H1 (cell line): ENCODE data around the gene CTPS2. TPM values are rescaled to one million over a fixed set of nuclear protein-coding genes. Genes with fewer than 3 reads are reported as not detected.

Experiments
- CTCF ChIA-PET: fragments of 300-600 bp; sonication (Branson Sonifier 250); formaldehyde crosslinking; loops from one replicate; lab custom pipeline; 2021; ENCODE audit not compliant: partially characterized antibody; lab: Charles Lee
- POLR2A ChIA-PET: fragments of 300-600 bp; sonication (Branson Sonifier 250); formaldehyde crosslinking; loops from one replicate; lab custom pipeline; 2021; ENCODE audit warnings: inconsistent platforms; ENCODE audit not compliant: partially characterized antibody; lab: Charles Lee
- DNase-seq, 2 experiments: peaks; one replicate each; pipeline versions ENCODE4 v3.0.0 to v3.0.0-alpha.2; 2010 to 2022; ENCODE audit warnings: low spot score in 2 of 2, low read depth in 1 of 2, mixed read lengths in 1 of 2
- FAIRE-seq: peaks from 2 replicates; lab custom pipeline; 2011; peaks lifted over from hg19 to GRCh38; lab: Jason Lieb, UNC
- H2AFZ ChIP-seq: 2 replicates; pipeline ENCODE4 v1.8.1; 2012; ENCODE audit warnings: low read length, inconsistent platforms
- H2AK5ac ChIP-seq: 2 replicates; pipeline ENCODE4 v1.6.1; 2013; ENCODE audit warnings: low read depth, low read length
- H2BK120ac ChIP-seq: replicated peaks from 2 replicates; pipeline ENCODE3; 2013; ENCODE audit warnings: low read depth, low read length, inconsistent platforms
- H2BK12ac ChIP-seq: 2 replicates; pipeline ENCODE4 v1.6.1; 2013; ENCODE audit warnings: low read depth, low read length
- H2BK15ac ChIP-seq: 2 replicates; pipeline ENCODE4 v1.6.1; 2013; ENCODE audit warnings: low read length
- H2BK20ac ChIP-seq: 2 replicates; pipeline ENCODE4 v1.6.1; 2013; ENCODE audit warnings: low read length
- H2BK5ac ChIP-seq: 2 replicates; pipeline ENCODE4 v1.6.1; 2013; ENCODE audit warnings: low read depth, low read length
- H3K14ac ChIP-seq: 2 replicates; pipeline ENCODE4 v1.6.1; 2013; ENCODE audit warnings: inconsistent platforms; ENCODE audit not compliant: insufficient read length
- H3K18ac ChIP-seq: 2 replicates; pipeline ENCODE4 v1.6.1; 2013; ENCODE audit warnings: low read length; ENCODE audit errors: extremely low read depth
- H3K23ac ChIP-seq: 2 replicates; pipeline ENCODE4 v1.6.1; 2013; ENCODE audit warnings: inconsistent platforms; ENCODE audit not compliant: insufficient read length
- H3K23me2 ChIP-seq: 2 replicates; pipeline ENCODE4 v1.6.1; 2013; ENCODE audit warnings: low read depth, low read length
- H3K27ac ChIP-seq: 2 replicates; pipeline ENCODE4 v1.6.1; 2011; ENCODE audit warnings: low read depth, low read length, inconsistent platforms
- H3K27me3 ChIP-seq, 4 experiments: replicated peaks in 1 of 4; 1 replicate in 1 of 4; 2 replicates in 3 of 4; pipeline versions ENCODE4 v1.6.1 to v1.8.1; 2011 to 2013; ENCODE audit warnings: low read length in 3 of 4, mild to moderate bottlenecking in 3 of 4, inconsistent platforms in 2 of 4, mixed read lengths in 2 of 4, moderate library complexity in 1 of 4; ENCODE audit not compliant: control insufficient read depth in 3 of 4, insufficient read depth in 3 of 4; ENCODE audit errors: extremely low read depth in 1 of 4
- H3K36me3 ChIP-seq, 4 experiments: 2 replicates each; pipeline versions ENCODE4 v1.6.1 to v1.8.1; 2011 to 2013; ENCODE audit warnings: mild to moderate bottlenecking in 4 of 4, low read length in 3 of 4, moderate library complexity in 2 of 4, control low read depth in 1 of 4, inconsistent platforms in 1 of 4; ENCODE audit not compliant: insufficient read depth in 4 of 4, control insufficient read depth in 2 of 4
- H3K4ac ChIP-seq: replicated peaks from 2 replicates; pipeline ENCODE3; 2013; ENCODE audit warnings: low read length, low read depth, mixed read lengths, inconsistent platforms; ENCODE audit not compliant: insufficient read length
- H3K4me1 ChIP-seq, 4 experiments: replicated peaks in 1 of 4; 1 replicate in 1 of 4; 2 replicates in 3 of 4; pipeline versions ENCODE4 v1.6.1 to v1.8.1; 2011 to 2013; ENCODE audit warnings: low read length in 3 of 4, inconsistent platforms in 2 of 4, mixed read lengths in 1 of 4; ENCODE audit not compliant: insufficient read depth in 4 of 4, control insufficient read depth in 3 of 4
- H3K4me2 ChIP-seq, 2 experiments: 2 replicates each; pipeline versions ENCODE4 v1.6.1 to v1.8.1; 2011 to 2013; ENCODE audit warnings: low read depth in 2 of 2, low read length in 2 of 2, control low read depth in 1 of 2, inconsistent platforms in 1 of 2, mild to moderate bottlenecking in 1 of 2; ENCODE audit not compliant: insufficient read depth in 1 of 2
- H3K4me3 ChIP-seq, 4 experiments: fragments of 200-600, 300-600 bp in 1 of 4; sonication (generic), shearing (Covaris generic), sonication (Bioruptor Twin) in 1 of 4; 2 replicates each; pipeline versions ENCODE4 v1.5.1 to v1.8.1; 2011 to 2016; ENCODE audit warnings: low read length in 4 of 4, low read depth in 3 of 4, control low read depth in 2 of 4, inconsistent platforms in 2 of 4, mild to moderate bottlenecking in 2 of 4, mixed read lengths in 1 of 4, moderate library complexity in 1 of 4; ENCODE audit not compliant: insufficient read depth in 2 of 4; ENCODE audit errors: extremely low read depth in 1 of 4
- H3K56ac ChIP-seq: replicated peaks from 2 replicates; pipeline ENCODE3; 2013; ENCODE audit warnings: low read depth, mild to moderate bottlenecking, mixed read lengths, low read length, inconsistent platforms; ENCODE audit not compliant: insufficient read length
- H3K79me1 ChIP-seq: 2 replicates; pipeline ENCODE4 v1.6.1; 2013; ENCODE audit warnings: low read depth, low read length, control low read depth
- H3K79me2 ChIP-seq, 2 experiments: 2 replicates each; pipeline versions ENCODE4 v1.6.1 to v1.8.1; 2012 to 2013; ENCODE audit warnings: low read length in 2 of 2, mild to moderate bottlenecking in 2 of 2, inconsistent platforms in 1 of 2; ENCODE audit not compliant: insufficient read depth in 2 of 2, control insufficient read depth in 1 of 2
- H3K9ac ChIP-seq, 4 experiments: replicated peaks in 1 of 4; 1 replicate in 1 of 4; 2 replicates in 3 of 4; pipeline versions ENCODE4 v1.6.1 to v1.8.1; 2011 to 2013; ENCODE audit warnings: low read depth in 3 of 4, low read length in 3 of 4, control low read depth in 2 of 4, mild to moderate bottlenecking in 2 of 4, moderate library complexity in 2 of 4, inconsistent platforms in 1 of 4; ENCODE audit errors: extremely low read depth in 1 of 4
- H3K9me3 ChIP-seq, 2 experiments: 2 replicates each; pipeline versions ENCODE4 v1.6.1 to v1.8.1; 2012 to 2013; ENCODE audit warnings: mild to moderate bottlenecking in 2 of 2, moderate library complexity in 2 of 2, control low read depth in 1 of 2, inconsistent platforms in 1 of 2, low read depth in 1 of 2, low read length in 1 of 2, mixed read lengths in 1 of 2; ENCODE audit not compliant: insufficient read depth in 2 of 2
- H4K20me1 ChIP-seq, 2 experiments: replicated peaks in 1 of 2; 2 replicates each; pipeline versions ENCODE3 to v1.8.1; 2011 to 2013; ENCODE audit warnings: inconsistent platforms in 2 of 2, low read length in 2 of 2, mild to moderate bottlenecking in 1 of 2; ENCODE audit not compliant: insufficient read depth in 2 of 2, control insufficient read depth in 1 of 2
- H4K5ac ChIP-seq: 2 replicates; pipeline ENCODE4 v1.6.1; 2013; ENCODE audit warnings: low read length, low read depth, mixed read lengths, inconsistent platforms; ENCODE audit not compliant: insufficient read length
- H4K8ac ChIP-seq: 2 replicates; pipeline ENCODE4 v1.8.0; 2013; ENCODE audit warnings: mild to moderate bottlenecking, moderate library complexity, low read length, inconsistent platforms; ENCODE audit not compliant: insufficient read depth; ENCODE audit errors: extremely low read depth
- H4K91ac ChIP-seq: replicated peaks from 2 replicates; pipeline ENCODE3; 2013; ENCODE audit warnings: low read length, mixed read lengths, inconsistent platforms; ENCODE audit not compliant: insufficient read length
- CHD1 ChIP-seq: IDR thresholded peaks from 2 replicates; pipeline ENCODE4 v1.6.1; 2012; ENCODE audit warnings: low read depth, low read length, improper control_type of control experiment
- CREB1 ChIP-seq: IDR thresholded peaks from 2 replicates; pipeline ENCODE4 v1.6.1; 2012; ENCODE audit warnings: inconsistent platforms
- CTBP2 ChIP-seq: IDR thresholded peaks from 2 replicates; pipeline ENCODE4 v1.7.0; 2011; ENCODE audit warnings: borderline replicate concordance, mild to moderate bottlenecking, moderate library complexity, mixed read lengths, low read length; ENCODE audit not compliant: insufficient read depth, insufficient read length
- HDAC2 ChIP-seq, 2 experiments: fragments of 300-600 bp in 1 of 2; sonication (generic) in 1 of 2; IDR thresholded peaks; 2 replicates each; pipeline ENCODE4 v1.6.1; 2011 to 2012; ENCODE audit warnings: low read depth in 2 of 2, low read length in 2 of 2, mild to moderate bottlenecking in 2 of 2, moderate library complexity in 2 of 2, borderline replicate concordance in 1 of 2, inconsistent platforms in 1 of 2
- HDAC6 ChIP-seq: IDR thresholded peaks from one replicate; pipeline ENCODE4 v1.7.1; 2012; ENCODE audit warnings: low read depth, mild to moderate bottlenecking, inconsistent platforms, low read length, moderate library complexity
- MAFK ChIP-seq: IDR thresholded peaks from 2 replicates; pipeline ENCODE4 v1.6.1; 2012; ENCODE audit warnings: low read depth, mild to moderate bottlenecking, improper control_type of control experiment, low read length
- POLR2A ChIP-seq, 2 experiments: IDR thresholded peaks; 1 replicate in 1 of 2; 2 replicates in 1 of 2; pipeline ENCODE4 v1.6.1; 2011; ENCODE audit warnings: low read depth in 2 of 2, low read length in 2 of 2, mild to moderate bottlenecking in 2 of 2; ENCODE audit errors: control extremely low read depth in 1 of 2
- POLR2AphosphoS5 ChIP-seq: IDR thresholded peaks from 2 replicates; pipeline ENCODE4 v1.6.1; 2011; ENCODE audit warnings: low read depth, low read length
- SP2 ChIP-seq: IDR thresholded peaks from 2 replicates; pipeline ENCODE4 v1.6.1; 2012; ENCODE audit warnings: mild to moderate bottlenecking, low read length, inconsistent platforms
- WGBS, 2 experiments: shearing (Covaris generic) in 1 of 2; methylation state at CpG; one replicate each; pipeline versions ENCODE4 v1.1.6 to v1.1.7; 2013 to 2015; ENCODE audit warnings: low lambda C conversion rate in 2 of 2, mixed read lengths in 2 of 2, inconsistent platforms in 1 of 2, low coverage in 1 of 2, missing lambda C conversion rate in 1 of 2; ENCODE audit not compliant: insufficient replicate concordance in 2 of 2, insufficient coverage in 1 of 2, insufficient read length in 1 of 2; ENCODE audit errors: extremely low coverage in 1 of 2, missing lambda C conversion rate in 1 of 2; 5-methylcytosine and 5-hydroxymethylcytosine counted together
- polyA plus RNA-seq, 7 experiments: library from polyadenylated mRNA; depleted of rRNA in 3 of 7; stranded (reverse) in 5 of 7; unstranded in 2 of 7; fragments of >200 nt in 5 of 7; fragments of 200-250 nt in 2 of 7; gene quantifications; 1 replicate in 5 of 7; 2 replicates in 1 of 7; 4 replicates in 1 of 7; pipeline versions ENCODE4 v1.2.1 to v1.2.3, GENCODE V29; 2011 to 2013; ENCODE audit warnings: missing spikeins in 2 of 7, mixed read lengths in 2 of 7
- total RNA-seq: library from RNA; stranded (reverse); fragmentation: NEBNext Ultra II Directional; extraction: Animal tissue kit (Norgen Biotek cat#: 25700); gene quantifications from 2 replicates; pipeline ENCODE4 v1.2.1, GENCODE V29; 2021
- TF ChIP-seq, protein P1 (sequence below): IDR thresholded peaks from 2 replicates; pipeline ENCODE4 v1.6.1; 2012; ENCODE audit warnings: inconsistent platforms

CTPS2 gene
- total and polyA plus RNA-seq, 2 of the 8 experiments (the other 6 are each of a cell fraction or from before 2014, with no cell fraction given): 17.1 to 34.0 TPM

DNA sequence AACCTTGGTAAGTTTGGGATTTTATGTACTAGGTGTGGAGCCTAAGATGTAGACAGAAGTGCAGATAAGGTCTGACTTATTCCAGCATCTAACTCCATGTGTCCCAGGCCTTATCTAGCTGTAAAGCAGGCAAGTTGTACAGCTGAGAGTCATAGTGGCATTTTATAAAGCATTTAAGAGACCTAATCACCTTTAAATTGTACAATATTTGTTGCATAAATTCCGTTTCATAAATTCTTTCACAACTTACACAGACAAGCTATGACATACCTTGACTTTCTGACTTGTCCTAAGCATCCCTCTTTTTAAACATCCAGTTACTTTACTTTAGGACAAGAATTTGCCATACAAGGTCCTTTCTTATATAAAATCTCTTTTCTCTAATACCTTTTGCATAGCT lies 18.0 kb upstream of the CTPS2 start:
- Histone ChIP-seq H4K20me1 (no peaks in the 10 kb centered on the region), H2BK120ac (no peak overlapping the region), H4K8ac (no peak overlapping the region), H3K23ac (no peak overlapping the region), H3K27me3 (no peaks in the 10 kb centered on the region), H3K23me2 (no peaks in the 10 kb centered on the region), H2AK5ac (no peak overlapping the region), H2BK20ac (no peak overlapping the region), H2BK12ac (no peak overlapping the region), H3K56ac (no peak overlapping the region), H2BK5ac (no peak overlapping the region), H3K79me1 (no peaks in the 10 kb centered on the region), H3K9ac (no peak overlapping the region), H3K14ac (no peak overlapping the region), H3K79me2 (peaks cover 0 to 11% of the 10 kb centered on the region in 2 experiments; a peak in 2 of 4 replicates), H3K18ac (no peak overlapping the region), H4K5ac (no peak overlapping the region), H3K4me1 (no peaks in the 10 kb centered on the region), H3K4me2 (no peak overlapping the region), H3K4me3 (no peak overlapping the region), H3K27ac (no peak overlapping the region), H3K9me3 (no peaks in the 10 kb centered on the region; a peak in 1 of 4 replicates), H3K36me3 (peaks cover 0 to 7% (median 3%) of the 10 kb centered on the region in 4 experiments; a peak in 2 of 8 replicates), H2AFZ (no peak overlapping the region), H4K91ac (no peak overlapping the region), H3K4ac (no peak overlapping the region), H2BK15ac (no peak overlapping the region)
- ChIA-PET POLR2A (interaction anchor here (1.7 kb wide), 1 partner anchor 10 kb away, joined by 7 read pairs; no protein-coding TSS in a partner anchor), CTCF (interaction anchor here (0.6 kb wide), 1 partner anchor 52 kb away, joined by 3 read pairs; no protein-coding TSS in a partner anchor)
- TF ChIP-seq CREB1 (no peak), HDAC6 (no peak), POLR2AphosphoS5 (no peak), CTBP2 (no peak), POLR2A (IDR thresholded peaks at IDR 0.05; ENCODE audit: control extremely low read depth in 1 of 2, low read depth in 2 of 2, low read length in 2 of 2) (no peak), CHD1 (no peak), SP2 (no peak), HDAC2 (IDR thresholded peaks at IDR 0.05; ENCODE audit: borderline replicate concordance in 1 of 2, low read depth in 2 of 2, low read length in 2 of 2) (no peak), MAFK (no peak)
- TF ChIP-seq, protein P1, sequence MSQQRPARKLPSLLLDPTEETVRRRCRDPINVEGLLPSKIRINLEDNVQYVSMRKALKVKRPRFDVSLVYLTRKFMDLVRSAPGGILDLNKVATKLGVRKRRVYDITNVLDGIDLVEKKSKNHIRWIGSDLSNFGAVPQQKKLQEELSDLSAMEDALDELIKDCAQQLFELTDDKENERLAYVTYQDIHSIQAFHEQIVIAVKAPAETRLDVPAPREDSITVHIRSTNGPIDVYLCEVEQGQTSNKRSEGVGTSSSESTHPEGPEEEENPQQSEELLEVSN: no peak
- DNase-seq (no peak), FAIRE-seq (no peak)
- 86% methylated on average over 1 of the region's 1 CpG; no CpG with 5 or more reads in 1 of the 2 experiments for WGBS, 2 experiments
